Fibroblast of lung (primary cell): ENCODE results near the gene HYAL2. TPM values are rescaled to one million over a fixed set of nuclear protein-coding genes. Genes with fewer than 3 reads are reported as not detected.

Experiments used
- DNase-seq, 2 donors: peaks; one replicate each; pipeline versions ENCODE4 v3.0.0 to v3.0.0-alpha.2; 2010; ENCODE audit warnings: low read depth in 2 of 2
- H2AFZ ChIP-seq: 2 replicates; pipeline ENCODE4 v1.5.1; 2012; ENCODE audit warnings: low read length, control low read depth, inconsistent platforms
- H3K27ac ChIP-seq: 2 replicates; pipeline ENCODE4 v1.5.1; 2011; ENCODE audit warnings: low read length, control low read depth; ENCODE audit not compliant: insufficient read depth
- H3K27me3 ChIP-seq: 2 replicates; pipeline ENCODE4 v1.5.1; 2011; ENCODE audit warnings: mild to moderate bottlenecking, low read length; ENCODE audit not compliant: control insufficient read depth, insufficient read depth
- H3K36me3 ChIP-seq: 2 replicates; pipeline ENCODE4 v1.5.1; 2011; ENCODE audit warnings: low read length; ENCODE audit not compliant: control insufficient read depth, insufficient read depth
- H3K4me1 ChIP-seq: 2 replicates; pipeline ENCODE4 v1.5.1; 2011; ENCODE audit warnings: low read length; ENCODE audit not compliant: control insufficient read depth, insufficient read depth; ENCODE audit errors: extremely low read depth
- H3K4me2 ChIP-seq: 2 replicates; pipeline ENCODE4 v1.5.1; 2011; ENCODE audit warnings: low read length, control low read depth; ENCODE audit not compliant: insufficient read depth; ENCODE audit errors: extremely low read depth
- H3K4me3 ChIP-seq, 4 experiments: fragments of 200-600 bp in 1 of 4; sonication (generic) in 1 of 4; replicated peaks in 1 of 4; 2 replicates each; pipeline ENCODE4 v1.5.1; 2011 to 2016; ENCODE audit warnings: low read length in 4 of 4, low read depth in 3 of 4, mild to moderate bottlenecking in 3 of 4, control low read depth in 2 of 4, inconsistent platforms in 1 of 4, mixed read lengths in 1 of 4; ENCODE audit not compliant: insufficient read depth in 1 of 4; ENCODE audit errors: control extremely low read depth in 1 of 4
- H3K79me2 ChIP-seq: 2 replicates; pipeline ENCODE4 v1.5.1; 2012; ENCODE audit warnings: mild to moderate bottlenecking, low read length, inconsistent platforms; ENCODE audit not compliant: control insufficient read depth, insufficient read depth
- H3K9ac ChIP-seq: 2 replicates; pipeline ENCODE4 v1.5.1; 2011; ENCODE audit warnings: mild to moderate bottlenecking, low read length, control low read depth; ENCODE audit not compliant: insufficient read depth
- H3K9me3 ChIP-seq: 2 replicates; pipeline ENCODE4 v1.5.1; 2012; ENCODE audit warnings: low read depth, low read length; ENCODE audit not compliant: control insufficient read depth, insufficient read depth
- H4K20me1 ChIP-seq: 2 replicates; pipeline ENCODE4 v1.5.1; 2011; ENCODE audit warnings: low read length; ENCODE audit not compliant: control insufficient read depth, insufficient read depth; ENCODE audit errors: extremely low read depth
- EZH2 ChIP-seq: IDR thresholded peaks from 2 replicates; pipeline ENCODE4 v1.5.1; 2012; ENCODE audit warnings: low read length, control low read depth, mild to moderate bottlenecking; ENCODE audit errors: missing control alignments
- polyA plus RNA-seq, 2 donors: library from polyadenylated mRNA; depleted of rRNA in 1 of 2; stranded (reverse) in 1 of 2; unstranded in 1 of 2; fragments of >200 nt; gene quantifications; 2 replicates each; pipeline ENCODE4 v1.2.1, GENCODE V29; 2011 to 2012; ENCODE audit warnings: missing spikeins in 1 of 2
- total RNA-seq: library from RNA; depleted of rRNA; stranded (reverse); fragments of >200 nt; gene quantifications from 2 replicates; pipeline ENCODE4 v1.2.1, GENCODE V29; 2014
- TF ChIP-seq, protein P1 (sequence below), 2 donors: IDR thresholded peaks in 1 of 2; conservative IDR thresholded peaks in 1 of 2; 1 replicate in 1 of 2; 2 replicates in 1 of 2; pipeline ENCODE4 v1.5.1; 2011 to 2012; ENCODE audit warnings: low read length in 2 of 2, control low read depth in 1 of 2, inconsistent platforms in 1 of 2, low read depth in 1 of 2, mild to moderate bottlenecking in 1 of 2

The HYAL2 gene
- total and polyA plus RNA-seq, 2 donors (not counting 1 experiment from before 2014, with no cell fraction given) = 35.1 to 52.5 TPM

DNA sequence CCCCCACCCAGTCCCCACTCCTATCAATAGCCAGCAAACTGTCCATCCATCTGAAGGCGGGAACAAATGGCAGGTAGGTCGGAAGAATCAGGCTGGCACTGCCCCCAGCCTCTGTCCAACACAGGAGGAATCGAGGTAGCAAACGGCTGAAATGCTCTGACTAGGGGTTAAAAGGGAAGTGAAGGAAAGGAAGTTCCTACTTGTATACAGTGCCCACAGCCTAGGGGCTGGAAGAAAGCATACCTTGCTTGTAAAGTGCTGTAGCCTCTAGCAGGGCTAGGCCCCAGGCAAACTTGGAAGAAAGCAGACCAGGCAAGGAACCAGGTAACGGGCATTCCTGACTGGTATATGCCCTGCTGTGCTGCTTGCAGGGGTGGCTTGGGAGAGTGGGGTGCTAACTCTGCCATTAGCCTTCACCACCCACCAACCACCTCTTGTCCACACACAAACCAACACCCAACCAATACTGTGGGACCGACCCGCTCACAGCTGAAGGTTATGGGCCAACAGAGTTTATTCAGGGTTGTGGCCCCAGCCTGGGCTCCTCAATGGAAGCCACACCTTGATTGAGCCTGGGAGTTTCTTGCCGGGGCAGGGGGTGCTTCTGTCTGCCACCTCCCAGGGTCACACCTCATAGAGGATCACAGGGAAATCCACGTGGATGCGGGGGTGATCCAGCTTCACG, 3.1 kb upstream of the HYAL2 start:
- Histone ChIP-seq H3K4me1 (peaks cover 7% of the 10 kb centered on the region), H2AFZ (no peak overlapping the region), H3K79me2 (peaks cover 15% of the 10 kb centered on the region), H3K36me3 (peaks cover 12% of the 10 kb centered on the region), H3K4me3 (no peak overlapping the region), H4K20me1 (no peaks in the 10 kb centered on the region), H3K27me3 (no peaks in the 10 kb centered on the region), H3K9ac (no peak overlapping the region), H3K27ac (no peak overlapping the region), H3K9me3 (no peaks in the 10 kb centered on the region), H3K4me2 (no peak overlapping the region)
- no peak for DNase-seq
- no peak for TF ChIP-seq EZH2
- TF ChIP-seq, protein P1, sequence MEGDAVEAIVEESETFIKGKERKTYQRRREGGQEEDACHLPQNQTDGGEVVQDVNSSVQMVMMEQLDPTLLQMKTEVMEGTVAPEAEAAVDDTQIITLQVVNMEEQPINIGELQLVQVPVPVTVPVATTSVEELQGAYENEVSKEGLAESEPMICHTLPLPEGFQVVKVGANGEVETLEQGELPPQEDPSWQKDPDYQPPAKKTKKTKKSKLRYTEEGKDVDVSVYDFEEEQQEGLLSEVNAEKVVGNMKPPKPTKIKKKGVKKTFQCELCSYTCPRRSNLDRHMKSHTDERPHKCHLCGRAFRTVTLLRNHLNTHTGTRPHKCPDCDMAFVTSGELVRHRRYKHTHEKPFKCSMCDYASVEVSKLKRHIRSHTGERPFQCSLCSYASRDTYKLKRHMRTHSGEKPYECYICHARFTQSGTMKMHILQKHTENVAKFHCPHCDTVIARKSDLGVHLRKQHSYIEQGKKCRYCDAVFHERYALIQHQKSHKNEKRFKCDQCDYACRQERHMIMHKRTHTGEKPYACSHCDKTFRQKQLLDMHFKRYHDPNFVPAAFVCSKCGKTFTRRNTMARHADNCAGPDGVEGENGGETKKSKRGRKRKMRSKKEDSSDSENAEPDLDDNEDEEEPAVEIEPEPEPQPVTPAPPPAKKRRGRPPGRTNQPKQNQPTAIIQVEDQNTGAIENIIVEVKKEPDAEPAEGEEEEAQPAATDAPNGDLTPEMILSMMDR (conservative IDR thresholded peaks at IDR 0.05 in 1 of 2, IDR thresholded peaks at IDR 0.05 in 1 of 2; ENCODE audit: low read depth in 1 of 2, low read length in 2 of 2) = no peak

DNA sequence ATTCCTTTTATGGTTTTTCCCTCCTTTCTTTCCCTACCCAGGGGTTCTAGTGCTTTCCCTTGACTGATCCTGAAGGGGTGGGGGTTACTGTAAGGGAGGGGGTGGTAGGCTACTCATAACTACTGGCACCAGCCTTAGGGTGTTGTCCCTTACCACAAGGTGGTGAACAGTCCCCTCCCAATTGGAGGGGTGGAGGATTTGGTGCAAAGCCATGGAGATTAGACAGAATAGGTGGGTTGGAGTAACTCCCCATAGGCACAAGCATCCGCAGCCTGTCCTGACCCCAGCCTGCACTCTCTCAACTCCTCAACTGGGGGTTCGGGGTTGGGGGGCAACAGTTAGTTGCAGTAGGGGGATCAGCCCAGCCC, 2.6 kb upstream of the HYAL2 start:
- no peak overlapping the region for H3K4me2 ChIP-seq
- peaks cover 18% of the 10 kb centered on the region for H3K79me2 ChIP-seq
- H3K27ac ChIP-seq = no peak overlapping the region
- peaks cover 6% of the 10 kb centered on the region for H3K36me3 ChIP-seq
- no peak overlapping the region for H2AFZ ChIP-seq
- H3K4me3 ChIP-seq = no peak overlapping the region
- H4K20me1 ChIP-seq = no peaks in the 10 kb centered on the region
- H3K9ac ChIP-seq = no peak overlapping the region
- no peaks in the 10 kb centered on the region for H3K27me3 ChIP-seq
- H3K4me1 ChIP-seq = peaks cover 9% of the 10 kb centered on the region
- DNase-seq = no peak
- no peaks in the 10 kb centered on the region for H3K9me3 ChIP-seq
- no peak for TF ChIP-seq EZH2
- TF ChIP-seq, protein P1 (conservative IDR thresholded peaks at IDR 0.05 in 1 of 2, IDR thresholded peaks at IDR 0.05 in 1 of 2; ENCODE audit: low read depth in 1 of 2, low read length in 2 of 2) = no peak

DNA sequence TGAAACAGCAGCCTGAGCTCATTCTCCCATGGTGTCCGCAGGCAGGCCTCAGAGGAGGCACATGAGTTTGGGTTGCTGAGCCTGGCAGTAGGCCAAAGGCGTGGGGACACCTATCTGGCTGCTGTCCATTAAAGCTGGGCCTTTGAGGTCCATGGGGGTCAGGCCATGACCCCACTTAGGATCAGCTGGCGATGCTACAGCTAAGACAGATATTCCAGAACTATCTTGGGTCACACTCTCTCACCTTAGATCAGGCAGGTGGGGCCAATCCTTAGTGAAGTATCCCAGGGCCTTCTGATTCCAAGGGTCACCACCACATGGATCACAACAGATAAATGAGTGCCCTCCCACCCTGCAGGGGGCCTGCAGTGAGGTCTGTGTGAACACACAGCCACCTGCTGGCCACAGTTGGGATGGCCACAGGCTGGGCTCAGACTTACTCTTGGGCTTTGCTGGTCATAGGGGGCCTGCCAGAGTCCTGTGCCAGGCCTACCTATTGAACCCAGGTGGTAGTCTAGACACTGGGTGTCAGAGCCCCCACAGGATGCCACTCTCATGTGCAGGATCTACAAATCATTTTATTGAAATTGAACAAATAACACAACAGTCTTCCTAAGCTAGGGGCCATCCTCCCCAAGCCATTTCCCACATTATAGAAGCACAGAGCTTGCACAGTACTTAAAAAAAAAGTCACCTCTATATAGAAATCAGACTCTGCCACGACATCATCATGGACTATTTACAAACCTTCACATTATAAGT, 2.0 kb upstream of the HYAL2 start:
- Histone ChIP-seq H3K36me3 (peaks cover 3% of the 10 kb centered on the region), H3K4me3 (no peak overlapping the region), H3K4me1 (peaks cover 10% of the 10 kb centered on the region), H3K9ac (no peak overlapping the region), H4K20me1 (no peaks in the 10 kb centered on the region), H3K79me2 (peaks cover 23% of the 10 kb centered on the region), H3K27me3 (no peaks in the 10 kb centered on the region), H3K4me2 (no peak overlapping the region), H3K27ac (no peak overlapping the region), H2AFZ (no peak overlapping the region), H3K9me3 (no peaks in the 10 kb centered on the region)
- TF ChIP-seq, protein P1 (conservative IDR thresholded peaks at IDR 0.05 in 1 of 2, IDR thresholded peaks at IDR 0.05 in 1 of 2; ENCODE audit: low read depth in 1 of 2, low read length in 2 of 2) = peak; percentile 80 to 94
- no peak for TF ChIP-seq EZH2
- DNase-seq = peak; percentile 52 to 66
